ENCODE results near the gene FCGR3B. TPM values are rescaled to one million over a fixed set of nuclear protein-coding genes. Genes with fewer than 3 reads are reported as not detected.
A peak's percentile ranks its signal among the peaks of the same experiment; 100 is the strongest.
"Not testable (repeated sequence)": the region's sequence is repeated elsewhere in the genome, so short reads cannot be mapped to it uniquely, and the experiment has no call there.

Gene FCGR3B
- total and polyA plus RNA-seq, 2 donors (not counting 1 experiment from before 2014, with no cell fraction given) = 0.13 TPM; not detected in 1

DNA sequence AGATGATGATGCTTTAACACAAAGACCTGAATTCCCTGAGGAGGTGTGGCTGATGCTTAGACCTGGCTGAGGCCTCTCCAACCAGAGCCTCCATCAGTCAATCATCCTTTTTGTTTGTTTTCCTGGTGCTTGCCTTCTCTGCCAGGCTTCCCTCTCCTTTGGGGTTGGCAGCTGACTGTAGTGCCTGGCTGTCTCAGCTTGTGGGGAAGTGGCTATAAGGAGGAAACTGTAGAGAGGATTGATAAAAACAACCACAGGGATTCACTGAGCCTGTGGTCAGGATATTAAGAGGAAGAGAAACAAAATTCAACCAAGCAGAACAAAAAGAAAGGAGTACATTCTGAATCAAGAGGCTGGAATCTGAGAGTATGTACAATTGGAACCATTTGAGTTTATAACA, 54.3 kb downstream of the FCGR3B start:
- peak; percentile 35 for ATAC-seq (ENCODE audit: low read depth)
- H3K9me3 Mint-ChIP-seq (ENCODE audit: insufficient read depth); H3K4me3 Mint-ChIP-seq: not testable (repeated sequence)

More for the DNA sequence above, 54.3 kb downstream of the FCGR3B start:
- H3K4me1 ChIP-seq (ENCODE audit: control insufficient read depth in 2 of 2, insufficient read depth in 2 of 2, low read length in 2 of 2); POLR2A ChIA-PET; H2AFZ ChIP-seq (ENCODE audit: insufficient read depth, low read depth, low read length, poor library complexity, severe bottlenecking); DNase-seq; H4K20me1 ChIP-seq (ENCODE audit: control insufficient read depth, insufficient read depth, low read length, poor library complexity, severe bottlenecking); H3K27me3 Mint-ChIP-seq; H3K79me2 ChIP-seq (ENCODE audit: control insufficient read depth, insufficient read depth, low read length); H3K27me3 ChIP-seq (replicated peaks in 1 of 4; ENCODE audit: control extremely low read depth in 1 of 4, control insufficient read depth in 3 of 4, insufficient read depth in 4 of 4, low read length in 3 of 4); H3K4me2 ChIP-seq (replicated peaks; ENCODE audit: low read depth, low read length, poor library complexity, severe bottlenecking); H3K9me3 ChIP-seq (ENCODE audit: control extremely low read depth in 1 of 3, control insufficient read depth in 2 of 3, insufficient read depth in 1 of 3, low read length in 2 of 3); H3K4me1 Mint-ChIP-seq; H3K36me3 ChIP-seq (replicated peaks in 1 of 2; ENCODE audit: control extremely low read depth in 1 of 2, control insufficient read depth in 1 of 2, extremely low read depth in 1 of 2, insufficient read depth in 2 of 2, low read length in 1 of 2); H3K9ac ChIP-seq (ENCODE audit: low read length); CTCF ChIA-PET; H3K27ac ChIP-seq (ENCODE audit: low read length in 2 of 2); H3K27ac Mint-ChIP-seq; H3K4me3 ChIP-seq (ENCODE audit: control extremely low read depth in 1 of 5, extremely low read depth in 1 of 5, insufficient read depth in 1 of 5, low read depth in 2 of 5, low read length in 4 of 5): not testable (repeated sequence)
- intact Hi-C loops (cut with micrococcal nuclease) = loop anchor here (10.0 kb wide), 1 partner anchor 68 kb away; no protein-coding TSS in a partner anchor

Other genes with a start within 250 kb of the FCGR3B start
- gene FCGR2A, start 125.7 kb downstream of the FCGR3B start, total RNA-seq = 14.4 and 15.5 TPM in 2 replicates
- gene FCGR2A, start 125.7 kb downstream of the FCGR3B start, polyA plus RNA-seq = 7.7 and 12.0 TPM in 2 replicates
- 11.2 and 11.9 TPM in 2 replicates for gene HSPA6, start 106.6 kb downstream of the FCGR3B start, total RNA-seq
- gene HSPA6, start 106.6 kb downstream of the FCGR3B start, polyA plus RNA-seq = 2.6 and 8.5 TPM in 2 replicates
- 0.92 and 1.3 TPM in 2 replicates for gene FCGR3A, start 81.4 kb downstream of the FCGR3B start, total RNA-seq
- 1.5 and 3.1 TPM in 2 replicates for gene FCGR3A, start 81.4 kb downstream of the FCGR3B start, polyA plus RNA-seq
- 143 and 144 TPM in 2 replicates for gene FCGR2B, start 32.0 kb upstream of the FCGR3B start, total RNA-seq
- gene FCGR2B, start 32.0 kb upstream of the FCGR3B start, polyA plus RNA-seq = 189 and 282 TPM in 2 replicates
- gene FCRLA, start 76.1 kb upstream of the FCGR3B start, total RNA-seq = 140 and 142 TPM in 2 replicates
- 105 and 248 TPM in 2 replicates for gene FCRLA, start 76.1 kb upstream of the FCGR3B start, polyA plus RNA-seq
- gene FCRLB, start 90.4 kb upstream of the FCGR3B start, total RNA-seq = 3.0 and 3.8 TPM in 2 replicates
- 1.8 and 6.4 TPM in 2 replicates for gene FCRLB, start 90.4 kb upstream of the FCGR3B start, polyA plus RNA-seq
- gene DUSP12, start 118.6 kb upstream of the FCGR3B start, total RNA-seq = 41.2 and 41.9 TPM in 2 replicates
- gene DUSP12, start 118.6 kb upstream of the FCGR3B start, polyA plus RNA-seq = 29.5 and 32.4 TPM in 2 replicates
- 25.6 and 26.6 TPM in 2 replicates for gene ATF6, start 135.1 kb upstream of the FCGR3B start, total RNA-seq
- 5.7 and 6.8 TPM in 2 replicates for gene ATF6, start 135.1 kb upstream of the FCGR3B start, polyA plus RNA-seq